T follicular helper cell (primary cell): ENCODE results near the gene UCMA.

Source experiments
- DNase-seq: peaks from one replicate; pipeline ENCODE4 v3.0.0-alpha.2; 2020; ENCODE audit warnings: low read depth

UCMA gene

GRCh38 chr10:13187135-13187534, 47.0 kb downstream of the UCMA start:
- DNase-seq, result no peak

- no peak for DNase-seq
Observed at GRCh38 chr10:13184730-13185514, 49.3 kb downstream of the UCMA start.

GRCh38 chr10:13184276-13184675, 49.9 kb downstream of the UCMA start:
- DNase-seq, result no peak

- no peak for DNase-seq
Observed at GRCh38 chr10:13183625-13184024, 50.5 kb downstream of the UCMA start.

- no peak for DNase-seq
Observed at GRCh38 chr10:13182424-13182823, 51.8 kb downstream of the UCMA start.

- no peak for DNase-seq
Observed at GRCh38 chr10:13180788-13181187, 53.4 kb downstream of the UCMA start.

- DNase-seq, result no peak
Observed at GRCh38 chr10:13173616-13174015, 60.6 kb downstream of the UCMA start.
